ENCODE results near the gene ANTXRL. TPM values are rescaled to one million over a fixed set of nuclear protein-coding genes. Genes with fewer than 3 reads are reported as not detected.
"Not testable (repeated sequence)": the region's sequence is repeated elsewhere in the genome, so short reads cannot be mapped to it uniquely, and the experiment has no call there.

ANTXRL gene
- total RNA-seq, 1 experiment from 2014 or later, result not detected

- DNase-seq (ENCODE audit: low read depth), result no peak
Measured at GRCh38 chr10:46273506-46274477, 13.0 kb upstream of the ANTXRL start.

- DNase-seq (ENCODE audit: low read depth), result no peak
Measured at GRCh38 chr10:46277840-46278239, 9.0 kb upstream of the ANTXRL start.

GRCh38 chr10:46282421-46282831 is 4.4 kb upstream of the ANTXRL start:
- DNase-seq (ENCODE audit: low read depth), result not testable (repeated sequence)

- DNase-seq (ENCODE audit: low read depth), result peak; percentile 78
Measured at GRCh38 chr10:46282842-46283574, 3.8 kb upstream of the ANTXRL start.

GRCh38 chr10:46283580-46284285 is 3.1 kb upstream of the ANTXRL start:
- DNase-seq (ENCODE audit: low read depth), result no peak

GRCh38 chr10:46284286-46285229 is 2.2 kb upstream of the ANTXRL start:
- peak; percentile 76 for DNase-seq (ENCODE audit: low read depth)

- DNase-seq (ENCODE audit: low read depth), result no peak
Measured at GRCh38 chr10:46285300-46285699, 1.5 kb upstream of the ANTXRL start.

- DNase-seq (ENCODE audit: low read depth), result no peak
Measured at GRCh38 chr10:46285966-46286620, 704 bp upstream of the ANTXRL start.

GRCh38 chr10:46287846-46288477 is 1.2 kb downstream of the ANTXRL start:
- DNase-seq (ENCODE audit: low read depth), result no peak

GRCh38 chr10:46288601-46289206 is 1.9 kb downstream of the ANTXRL start:
- DNase-seq (ENCODE audit: low read depth), result no peak

- no peak for DNase-seq (ENCODE audit: low read depth)
Measured at GRCh38 chr10:46289209-46289810, 2.5 kb downstream of the ANTXRL start.

GRCh38 chr10:46290101-46290886 is 3.5 kb downstream of the ANTXRL start:
- DNase-seq (ENCODE audit: low read depth), result no peak

- DNase-seq (ENCODE audit: low read depth), result peak; percentile 66
Measured at GRCh38 chr10:46291817-46292572, 5.2 kb downstream of the ANTXRL start.

- DNase-seq (ENCODE audit: low read depth), result no peak
Measured at GRCh38 chr10:46292573-46293023, 5.8 kb downstream of the ANTXRL start.

- no peak for DNase-seq (ENCODE audit: low read depth)
Measured at GRCh38 chr10:46293228-46293627, 6.4 kb downstream of the ANTXRL start.

GRCh38 chr10:46293832-46294640 is 7.2 kb downstream of the ANTXRL start:
- DNase-seq (ENCODE audit: low read depth), result no peak

Measured in M059J (cell line).